Keratinocyte (primary cell): Measurements from ENCODE around the gene MKX. TPM values are rescaled to one million over a fixed set of nuclear protein-coding genes. Genes with fewer than 3 reads are reported as not detected.

Experiments used
- DNase-seq: peaks from one replicate; pipeline ENCODE4 v3.0.0-alpha.2; 2011; ENCODE audit warnings: low read depth, missing footprints, low spot score
- FAIRE-seq: peaks from 2 replicates; lab custom pipeline; 2011; peaks lifted over from hg19 to GRCh38; lab: Jason Lieb, UNC
- H2AFZ ChIP-seq: 2 replicates; pipeline ENCODE4 v1.6.0; 2012; ENCODE audit warnings: low read length, control low read depth, inconsistent platforms; ENCODE audit not compliant: control insufficient read depth
- H3K27ac ChIP-seq: 2 replicates; pipeline ENCODE4 v1.5.1; 2011; ENCODE audit warnings: low read length; ENCODE audit not compliant: control insufficient read depth, insufficient read depth
- H3K27me3 ChIP-seq: 3 replicates; pipeline ENCODE4 v1.6.0; 2011; ENCODE audit warnings: low read length; ENCODE audit not compliant: control insufficient read depth, insufficient read depth; ENCODE audit errors: extremely low read depth
- H3K36me3 ChIP-seq, 2 experiments: 2 replicates in 1 of 2; 3 replicates in 1 of 2; pipeline ENCODE4 v1.5.1; 2011; ENCODE audit warnings: low read length in 2 of 2, mild to moderate bottlenecking in 1 of 2; ENCODE audit not compliant: control insufficient read depth in 2 of 2, insufficient read depth in 2 of 2; ENCODE audit errors: extremely low read depth in 1 of 2
- H3K4me1 ChIP-seq: 3 replicates; pipeline ENCODE4 v1.5.1; 2011; ENCODE audit warnings: low read length; ENCODE audit not compliant: control insufficient read depth, insufficient read depth; ENCODE audit errors: extremely low read depth
- H3K4me2 ChIP-seq: 3 replicates; pipeline ENCODE4 v1.6.0; 2011; ENCODE audit warnings: low read depth, low read length; ENCODE audit not compliant: control insufficient read depth, insufficient read depth; ENCODE audit errors: extremely low read depth
- H3K4me3 ChIP-seq, 3 experiments: fragments of 200-600 bp in 1 of 3; sonication (generic) in 1 of 3; 2 replicates in 2 of 3; 3 replicates in 1 of 3; pipeline ENCODE4 v1.5.1; 2011 to 2016; ENCODE audit warnings: low read length in 3 of 3, mild to moderate bottlenecking in 3 of 3, control low read depth in 2 of 3, inconsistent platforms in 1 of 3, low read depth in 1 of 3, mixed read lengths in 1 of 3, mixed run types in 1 of 3, moderate library complexity in 1 of 3; ENCODE audit not compliant: control insufficient read depth in 2 of 3, insufficient read depth in 2 of 3; ENCODE audit errors: extremely low read depth in 1 of 3
- H3K79me2 ChIP-seq: 2 replicates; pipeline ENCODE4 v1.6.0; 2012; ENCODE audit warnings: low read length; ENCODE audit not compliant: control insufficient read depth, insufficient read depth
- H3K9ac ChIP-seq: 3 replicates; pipeline ENCODE4 v1.6.0; 2011; ENCODE audit warnings: low read length; ENCODE audit not compliant: control insufficient read depth, insufficient read depth; ENCODE audit errors: extremely low read depth
- H3K9me1 ChIP-seq: 3 replicates; pipeline ENCODE4 v1.6.0; 2011; ENCODE audit warnings: low read length; ENCODE audit not compliant: control insufficient read depth, insufficient read depth; ENCODE audit errors: extremely low read depth
- H3K9me3 ChIP-seq: 2 replicates; pipeline ENCODE4 v1.5.1; 2012; ENCODE audit warnings: low read depth, low read length; ENCODE audit not compliant: control insufficient read depth
- H4K20me1 ChIP-seq: 3 replicates; pipeline ENCODE4 v1.6.0; 2011; ENCODE audit warnings: low read length; ENCODE audit not compliant: control insufficient read depth, insufficient read depth; ENCODE audit errors: extremely low read depth
- CTCF ChIP-seq, 3 experiments: IDR thresholded peaks in 1 of 3; conservative IDR thresholded peaks in 1 of 3; optimal IDR thresholded peaks in 1 of 3; 2 replicates in 2 of 3; 3 replicates in 1 of 3; pipeline versions ENCODE3 to v1.5.1; 2011; ENCODE audit warnings: low read length in 3 of 3, mild to moderate bottlenecking in 3 of 3, moderate library complexity in 2 of 3, control low read depth in 1 of 3, inconsistent platforms in 1 of 3; ENCODE audit not compliant: insufficient read depth in 2 of 3; ENCODE audit errors: extremely low read depth in 1 of 3
- EZH2 ChIP-seq: IDR thresholded peaks from one replicate; pipeline ENCODE4 v1.6.1; 2012; ENCODE audit warnings: inconsistent platforms, mild to moderate bottlenecking, low read length, moderate library complexity
- dilution Hi-C: fragments of 300-500 bp; cut with MboI; formaldehyde crosslinking; loops from one replicate; pipeline ENCODE4 v1.7.0; 2020; ENCODE audit warnings: low sequenced_read_pairs; ENCODE audit not compliant: extremely low pct_ligation_motif_present
- polyA plus RNA-seq, 5 experiments: library from polyadenylated mRNA; depleted of rRNA in 3 of 5; stranded (reverse) in 3 of 5; stranded (forward) in 1 of 5; unstranded in 1 of 5; fragments of >200 nt; gene quantifications; 1 replicate in 1 of 5; 2 replicates in 3 of 5; 3 replicates in 1 of 5; pipeline versions ENCODE4 v1.2.1 to v1.2.3, GENCODE V29; 2011 to 2012; ENCODE audit warnings: missing spikeins in 2 of 5, low read depth in 1 of 5, low replicate concordance in 1 of 5

Gene MKX
- polyA plus RNA-seq, 1 donor (not counting 4 experiments of a cell fraction or from before 2014, with no cell fraction given), result 0.04 TPM

- no peaks in the 10 kb centered on the region for H4K20me1 ChIP-seq
- H3K9me3 ChIP-seq, result no peaks in the 10 kb centered on the region
- H3K4me1 ChIP-seq, result no peaks in the 10 kb centered on the region
- no peaks in the 10 kb centered on the region for H3K36me3 ChIP-seq
- H3K9ac ChIP-seq, result no peak overlapping the region
- H3K79me2 ChIP-seq, result no peaks in the 10 kb centered on the region
- no peaks in the 10 kb centered on the region for H3K9me1 ChIP-seq
- no peak overlapping the region for H2AFZ ChIP-seq
- H3K4me2 ChIP-seq, result no peak overlapping the region
- H3K27ac ChIP-seq, result no peak overlapping the region
- FAIRE-seq (no peak), DNase-seq (no peak)
- no peaks in the 10 kb centered on the region for H3K27me3 ChIP-seq
- dilution Hi-C loops, result no loop called here
- no peak overlapping the region for H3K4me3 ChIP-seq
- TF ChIP-seq CTCF (optimal IDR thresholded peaks at IDR 0.05 in 1 of 3, IDR thresholded peaks at IDR 0.05 in 1 of 3, conservative IDR thresholded peaks at IDR 0.05 in 1 of 3; ENCODE audit: extremely low read depth in 1 of 3, insufficient read depth in 2 of 3, low read length in 3 of 3) (no peak), EZH2 (no peak)
Observed at GRCh38 chr10:27696466-27696865, 49.2 kb downstream of the MKX start.

- H3K79me2 ChIP-seq, result no peaks in the 10 kb centered on the region
- H3K4me1 ChIP-seq, result no peaks in the 10 kb centered on the region
- no peak for DNase-seq
- dilution Hi-C loops, result no loop called here
- no peak overlapping the region for H3K27ac ChIP-seq
- H2AFZ ChIP-seq, result no peak overlapping the region
- H3K9me3 ChIP-seq, result no peaks in the 10 kb centered on the region
- H4K20me1 ChIP-seq, result no peaks in the 10 kb centered on the region
- H3K36me3 ChIP-seq, result no peaks in the 10 kb centered on the region
- TF ChIP-seq CTCF (optimal IDR thresholded peaks at IDR 0.05 in 1 of 3, IDR thresholded peaks at IDR 0.05 in 1 of 3, conservative IDR thresholded peaks at IDR 0.05 in 1 of 3; ENCODE audit: extremely low read depth in 1 of 3, insufficient read depth in 2 of 3, low read length in 3 of 3), result no peak
- TF ChIP-seq EZH2, result no peak
- H3K9me1 ChIP-seq, result no peaks in the 10 kb centered on the region
- no peak overlapping the region for H3K4me3 ChIP-seq
- H3K27me3 ChIP-seq, result no peaks in the 10 kb centered on the region
- FAIRE-seq, result no peak
- no peak overlapping the region for H3K4me2 ChIP-seq
- no peak overlapping the region for H3K9ac ChIP-seq
Observed at GRCh38 chr10:27695706-27696105, 49.9 kb downstream of the MKX start.
